Lower leg skin (tissue), 4 donors: ENCODE data around the gene RASGRP2. TPM values are rescaled to one million over a fixed set of nuclear protein-coding genes. Genes with fewer than 3 reads are reported as not detected.

ENCODE experiments used
- DNase-seq, 2 donors: peaks; one replicate each; pipeline ENCODE4 v3.0.0-alpha.2; 2019; ENCODE audit warnings: low spot score in 2 of 2
- H3K4me3 ChIP-seq: fragments of 200-600 bp; sonication (generic); 2 replicates; pipeline ENCODE4 v1.5.1; 2017; ENCODE audit warnings: mild to moderate bottlenecking, low read depth; ENCODE audit not compliant: poor library complexity, severe bottlenecking
- CTCF ChIP-seq, 3 donors: fragments of 450-650 bp; IDR thresholded peaks; one replicate each; pipeline ENCODE4 v1.5.1; 2016; ENCODE audit warnings: antibody characterized with exemption in 3 of 3, mild to moderate bottlenecking in 3 of 3, moderate library complexity in 2 of 3
- POLR2A ChIP-seq, 2 donors: fragments of 450-650 bp; IDR thresholded peaks; one replicate each; pipeline ENCODE4 v1.6.1; 2016 to 2017; ENCODE audit warnings: antibody characterized with exemption in 2 of 2, mild to moderate bottlenecking in 1 of 2, moderate library complexity in 1 of 2
- WGBS, 2 donors: methylation state at CpG; one replicate each; pipeline ENCODE4 v1.1.5; 2018; 5-methylcytosine and 5-hydroxymethylcytosine counted together
- intact Hi-C: fragments of 100-400 bp; cut with DNase I; formaldehyde crosslinking; loops from one replicate; pipeline ENCODE4 v1.15.0; 2023; ENCODE audit warnings: low total_unique reads
- total RNA-seq, 4 donors: library from RNA; depleted of rRNA; stranded (reverse); fragments of >200 nt; gene quantifications; one replicate each; pipeline ENCODE4 v1.1.0, GENCODE V29; 2016

RASGRP2 gene
- total RNA-seq, 4 donors from 2014 or later = 1.1 to 10.0 (median 5.0) TPM

- 9 to 13% methylated on average over 20 to 33 of the region's 36 CpGs for WGBS, 2 donors
- intact Hi-C loops = no loop called here
- DNase-seq = no peak
- no peak for TF ChIP-seq CTCF (IDR thresholded peaks at IDR 0.05)
- no peak overlapping the region for H3K4me3 ChIP-seq
Measured at GRCh38 chr11:64722141-64723065, 21.5 kb downstream of the RASGRP2 start.

GRCh38 chr11:64721359-64721699, 22.6 kb downstream of the RASGRP2 start:
- H3K4me3 ChIP-seq = no peak overlapping the region
- no peak for TF ChIP-seq CTCF (IDR thresholded peaks at IDR 0.05)
- no peak for TF ChIP-seq POLR2A (IDR thresholded peaks at IDR 0.05)
- 44 to 79% methylated on average over 3 of the region's 3 CpGs for whole genome bisulfite sequencing, 2 donors
- DNase-seq = no peak
- intact Hi-C loops = no loop called here

GRCh38 chr11:64720640-64721358, 23.1 kb downstream of the RASGRP2 start:
- TF ChIP-seq POLR2A (IDR thresholded peaks at IDR 0.05) (no peak), CTCF (IDR thresholded peaks at IDR 0.05) (no peak)
- WGBS, 2 donors = 58 to 66% methylated on average over 12 of the region's 12 CpGs
- H3K4me3 ChIP-seq = no peak overlapping the region
- intact Hi-C loops = no loop called here
- no peak for DNase-seq

GRCh38 chr11:64720167-64720566, 23.8 kb downstream of the RASGRP2 start:
- no peak for DNase-seq
- intact Hi-C loops = no loop called here
- no peak overlapping the region for H3K4me3 ChIP-seq
- WGBS, 2 donors = 63 to 64% methylated on average over 9 of the region's 9 CpGs
- TF ChIP-seq POLR2A (IDR thresholded peaks at IDR 0.05) = no peak
- no peak for TF ChIP-seq CTCF (IDR thresholded peaks at IDR 0.05)

GRCh38 chr11:64719406-64719805, 24.5 kb downstream of the RASGRP2 start:
- DNase-seq = no peak
- intact Hi-C loops = no loop called here
- no peak overlapping the region for H3K4me3 ChIP-seq
- 85 to 86% methylated on average over 10 of the region's 10 CpGs for WGBS, 2 donors
- TF ChIP-seq POLR2A (IDR thresholded peaks at IDR 0.05) = no peak
- no peak for TF ChIP-seq CTCF (IDR thresholded peaks at IDR 0.05)
